Measurements from ENCODE around the gene ADM2. TPM values are rescaled to one million over a fixed set of nuclear protein-coding genes. Genes with fewer than 3 reads are reported as not detected.
A peak's percentile ranks its signal among the peaks of the same experiment; 100 is the strongest.

The ADM2 gene
- total and polyA plus RNA-seq, 3 experiments from 2014 or later: 0.24 to 3.5 (median 3.4) TPM

- H3K4me1 Mint-ChIP-seq: peaks cover 47 to 64% (median 51%) of the 10 kb centered on the region in 3 donors
- no peak overlapping the region for H3K27ac ChIP-seq (ENCODE audit: low read depth, low read length)
- H3K9me3 Mint-ChIP-seq: no peaks in the 10 kb centered on the region
- H3K4me1 ChIP-seq (ENCODE audit: insufficient read depth, low read length): peaks cover 47% of the 10 kb centered on the region
- H3K27ac Mint-ChIP-seq: peak overlapping the region in 5 of 8 donors; percentile 87 to 97 (median 94)
- DNase-seq: peak in 1 of 5 donors; percentile 34
- no peaks in the 10 kb centered on the region for H3K27me3 Mint-ChIP-seq
- no peaks in the 10 kb centered on the region for H3K27me3 ChIP-seq (ENCODE audit: insufficient read depth, low read length, poor library complexity, severe bottlenecking)
- no peak overlapping the region for H3K4me3 ChIP-seq (ENCODE audit: low read length)
- H3K36me3 ChIP-seq (ENCODE audit: insufficient read depth, low read length): peaks cover 36% of the 10 kb centered on the region
- ChIA-PET POLR2A (interaction anchor here (1.0 to 2.6 kb wide), 2 partner anchors 11 to 18 kb away, joined by 4 to 7 read pairs; no protein-coding TSS in a partner anchor), CTCF (interaction anchor here (3.6 to 6.1 kb wide), 2 partner anchors 29 to 58 kb away, joined by 19 to 45 read pairs; partner anchors contain the start of gene SCO2)
- H3K4me3 Mint-ChIP-seq: peak overlapping the region in 4 of 7 donors; percentile 38 to 98 (median 52)
- no peaks in the 10 kb centered on the region for H3K9me3 ChIP-seq (ENCODE audit: low read length)
- H3K36me3 Mint-ChIP-seq: peaks cover 0 to 56% (median 7%) of the 10 kb centered on the region in 3 donors
Observed at GRCh38 chr22:50467773-50468440, 13.4 kb upstream of the ADM2 start.

- H3K4me1 Mint-ChIP-seq: peaks cover 54 to 72% (median 58%) of the 10 kb centered on the region in 3 donors
- POLR2A ChIA-PET: interaction anchor here (1.0 to 2.6 kb wide), 3 partner anchors 10 to 30 kb away, joined by 4 to 8 read pairs (median 7); no protein-coding TSS in a partner anchor
Observed at GRCh38 chr22:50468626-50469025, 12.7 kb upstream of the ADM2 start.

GRCh38 chr22:50469377-50470305 lies 11.7 kb upstream of the ADM2 start:
- Histone ChIP-seq H3K4me1 (ENCODE audit: insufficient read depth, low read length) (peaks cover 59% of the 10 kb centered on the region), H3K36me3 (ENCODE audit: insufficient read depth, low read length) (peaks cover 28% of the 10 kb centered on the region), H3K4me3 (ENCODE audit: low read length) (peak overlapping the region; percentile 63), H3K9me3 (ENCODE audit: low read length) (no peaks in the 10 kb centered on the region), H3K27me3 (ENCODE audit: insufficient read depth, low read length, poor library complexity, severe bottlenecking) (no peaks in the 10 kb centered on the region), H3K27ac (ENCODE audit: low read depth, low read length) (peak overlapping the region; percentile 51)
- Mint-ChIP-seq H3K9me3 (no peaks in the 10 kb centered on the region), H3K4me1 (peaks cover 60 to 78% (median 64%) of the 10 kb centered on the region in 3 donors), H3K27ac (peak overlapping the region; percentile 78 to 99 (median 97)), H3K4me3 (peak overlapping the region; percentile 79 to 98 (median 83)), H3K27me3 (no peaks in the 10 kb centered on the region), H3K36me3 (peaks cover 0 to 50% (median 2%) of the 10 kb centered on the region in 3 donors)
- ChIA-PET CTCF (interaction anchor here (0.6 to 6.1 kb wide), 19 partner anchors 10 to 249 kb away, joined by 3 to 45 read pairs (median 4); partner anchors contain the start of genes LMF2, NCAPH2, SCO2 and TYMP), POLR2A (interaction anchor here (1.0 to 2.6 kb wide), 11 partner anchors 10 to 152 kb away, joined by 3 to 18 read pairs (median 7); partner anchors contain the start of genes ADM2, LMF2, NCAPH2 and SCO2)
- peak; percentile 97 to 100 (median 98) for DNase-seq

More at GRCh38 chr22:50468626-50469025, 12.7 kb upstream of the ADM2 start:
- Mint-ChIP-seq H3K9me3 (no peaks in the 10 kb centered on the region), H3K27ac (peak overlapping the region; percentile 78 to 99 (median 94)), H3K4me3 (peak overlapping the region; percentile 49 to 98 (median 82)), H3K27me3 (no peaks in the 10 kb centered on the region), H3K36me3 (peaks cover 0 to 55% (median 5%) of the 10 kb centered on the region in 3 donors)
- no peaks in the 10 kb centered on the region for H3K27me3 ChIP-seq (ENCODE audit: insufficient read depth, low read length, poor library complexity, severe bottlenecking)
- H3K4me3 ChIP-seq (ENCODE audit: low read length): peak overlapping the region; percentile 63
- no peak for DNase-seq
- CTCF ChIA-PET: interaction anchor here (1.7 to 6.1 kb wide), 4 partner anchors 11 to 58 kb away, joined by 5 to 45 read pairs (median 12); partner anchors contain the start of gene SCO2
- H3K9me3 ChIP-seq (ENCODE audit: low read length): no peaks in the 10 kb centered on the region
- H3K27ac ChIP-seq (ENCODE audit: low read depth, low read length): peak overlapping the region; percentile 51
- peaks cover 54% of the 10 kb centered on the region for H3K4me1 ChIP-seq (ENCODE audit: insufficient read depth, low read length)
- peaks cover 31% of the 10 kb centered on the region for H3K36me3 ChIP-seq (ENCODE audit: insufficient read depth, low read length)

GRCh38 chr22:50470491-50470890 lies 10.9 kb upstream of the ADM2 start:
- CTCF ChIA-PET: interaction anchor here (0.6 to 6.1 kb wide), 17 partner anchors 12 to 250 kb away, joined by 3 to 45 read pairs (median 4); partner anchors contain the start of genes LMF2, NCAPH2, SCO2 and TYMP
- POLR2A ChIA-PET: interaction anchor here (1.0 to 2.6 kb wide), 11 partner anchors 9 to 151 kb away, joined by 3 to 18 read pairs (median 7); partner anchors contain the start of genes ADM2, LMF2, NCAPH2 and SCO2
- Mint-ChIP-seq H3K27me3 (no peaks in the 10 kb centered on the region), H3K9me3 (no peaks in the 10 kb centered on the region), H3K36me3 (peaks cover 0 to 43% (median 2%) of the 10 kb centered on the region in 3 donors), H3K4me3 (peak overlapping the region; percentile 79 to 98 (median 83)), H3K27ac (peak overlapping the region; percentile 78 to 99 (median 97)), H3K4me1 (peaks cover 61 to 81% (median 64%) of the 10 kb centered on the region in 3 donors)
- Histone ChIP-seq H3K4me3 (ENCODE audit: low read length) (peak overlapping the region; percentile 25), H3K36me3 (ENCODE audit: insufficient read depth, low read length) (peaks cover 22% of the 10 kb centered on the region), H3K9me3 (ENCODE audit: low read length) (no peaks in the 10 kb centered on the region), H3K4me1 (ENCODE audit: insufficient read depth, low read length) (peaks cover 62% of the 10 kb centered on the region), H3K27ac (ENCODE audit: low read depth, low read length) (peak overlapping the region; percentile 49), H3K27me3 (ENCODE audit: insufficient read depth, low read length, poor library complexity, severe bottlenecking) (no peaks in the 10 kb centered on the region)
- DNase-seq: no peak

- Histone ChIP-seq H3K27me3 (ENCODE audit: insufficient read depth, low read length, poor library complexity, severe bottlenecking) (no peaks in the 10 kb centered on the region), H3K9me3 (ENCODE audit: low read length) (no peaks in the 10 kb centered on the region), H3K27ac (ENCODE audit: low read depth, low read length) (peak overlapping the region; percentile 49), H3K4me3 (ENCODE audit: low read length) (peak overlapping the region; percentile 25), H3K4me1 (ENCODE audit: insufficient read depth, low read length) (peaks cover 64% of the 10 kb centered on the region), H3K36me3 (ENCODE audit: insufficient read depth, low read length) (peaks cover 14% of the 10 kb centered on the region)
- peak overlapping the region; percentile 39 to 98 (median 82) for H3K4me3 Mint-ChIP-seq
- H3K4me1 Mint-ChIP-seq: peaks cover 61 to 80% (median 64%) of the 10 kb centered on the region in 3 donors
- H3K27ac Mint-ChIP-seq: peak overlapping the region; percentile 78 to 99 (median 98)
- POLR2A ChIA-PET: interaction anchor here (0.6 to 2.3 kb wide), 5 partner anchors 26 to 509 kb away, joined by 4 to 18 read pairs (median 10); partner anchors contain the start of genes LMF2, NCAPH2 and SCO2
- DNase-seq: peak in 1 of 5 donors; percentile 29
- H3K27me3 Mint-ChIP-seq: no peaks in the 10 kb centered on the region
- CTCF ChIA-PET: interaction anchor here (1.3 to 6.1 kb wide), 8 partner anchors 26 to 110 kb away, joined by 3 to 45 read pairs (median 10); partner anchors contain the start of gene SCO2
- no peaks in the 10 kb centered on the region for H3K9me3 Mint-ChIP-seq
- H3K36me3 Mint-ChIP-seq: peaks cover 0 to 34% (median 2%) of the 10 kb centered on the region in 3 donors
Observed at GRCh38 chr22:50471197-50471847, 10.0 kb upstream of the ADM2 start.

- Histone ChIP-seq H3K4me1 (ENCODE audit: insufficient read depth, low read length) (peaks cover 64% of the 10 kb centered on the region), H3K27me3 (ENCODE audit: insufficient read depth, low read length, poor library complexity, severe bottlenecking) (no peaks in the 10 kb centered on the region), H3K27ac (ENCODE audit: low read depth, low read length) (no peak overlapping the region), H3K9me3 (ENCODE audit: low read length) (no peaks in the 10 kb centered on the region), H3K36me3 (ENCODE audit: insufficient read depth, low read length) (peaks cover 9% of the 10 kb centered on the region), H3K4me3 (ENCODE audit: low read length) (peak overlapping the region; percentile 74)
- Mint-ChIP-seq H3K27ac (peak overlapping the region; percentile 78 to 99 (median 88)), H3K9me3 (no peaks in the 10 kb centered on the region), H3K4me3 (peak overlapping the region; percentile 59 to 98 (median 80)), H3K36me3 (peaks cover 0 to 28% (median 0%) of the 10 kb centered on the region in 3 donors), H3K4me1 (peaks cover 57 to 75% (median 61%) of the 10 kb centered on the region in 3 donors), H3K27me3 (no peaks in the 10 kb centered on the region)
- no peak for DNase-seq
- CTCF ChIA-PET: interaction anchor here (1.4 to 6.1 kb wide), 6 partner anchors 16 to 54 kb away, joined by 4 to 45 read pairs (median 6); partner anchors contain the start of gene SCO2
- POLR2A ChIA-PET: interaction anchor here (1.0 kb wide), 1 partner anchor 28 kb away, joined by 5 read pairs; no protein-coding TSS in a partner anchor
Observed at GRCh38 chr22:50471962-50472361, 9.4 kb upstream of the ADM2 start.

All from CD8-positive, alpha-beta memory T cell (primary cell).